ENCODE data around the gene NPEPPS. TPM values are rescaled to one million over a fixed set of nuclear protein-coding genes. Genes with fewer than 3 reads are reported as not detected.
A peak's percentile ranks its signal among the peaks of the same experiment; 100 is the strongest.

The NPEPPS gene
- total RNA-seq, 3 donors from 2014 or later: 63.2 to 69.5 (median 67.5) TPM

DNA sequence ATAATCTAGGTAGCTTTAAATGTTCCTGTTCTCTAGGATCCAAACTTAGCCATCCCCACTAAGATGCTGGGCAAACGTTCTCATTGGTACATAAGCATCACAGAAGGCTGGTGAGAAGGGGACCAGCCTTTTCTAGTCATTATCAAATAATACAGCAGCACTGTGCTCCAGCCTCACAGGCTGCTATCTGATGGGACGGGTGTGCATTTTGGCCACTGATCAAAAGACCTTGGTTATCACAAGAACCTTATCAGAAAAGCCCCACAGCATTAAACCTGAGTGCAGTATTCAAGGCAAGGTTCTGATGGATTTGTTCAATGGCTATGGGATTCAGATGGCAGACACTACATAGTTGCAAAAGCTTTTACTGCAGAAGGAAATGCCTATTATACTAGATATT lies 99.7 kb downstream of the NPEPPS start:
- no peaks in the 10 kb centered on the region for H3K4me1 Mint-ChIP-seq (ENCODE audit: low read depth)
- H3K36me3 Mint-ChIP-seq (ENCODE audit: insufficient read depth): peaks cover 8% of the 10 kb centered on the region
- H3K4me3 Mint-ChIP-seq: no peak overlapping the region
- DNase-seq (no peak), ATAC-seq (no peak)
- no peaks in the 10 kb centered on the region for H3K9me3 Mint-ChIP-seq
- H3K27me3 Mint-ChIP-seq (ENCODE audit: low read depth): no peaks in the 10 kb centered on the region

DNA sequence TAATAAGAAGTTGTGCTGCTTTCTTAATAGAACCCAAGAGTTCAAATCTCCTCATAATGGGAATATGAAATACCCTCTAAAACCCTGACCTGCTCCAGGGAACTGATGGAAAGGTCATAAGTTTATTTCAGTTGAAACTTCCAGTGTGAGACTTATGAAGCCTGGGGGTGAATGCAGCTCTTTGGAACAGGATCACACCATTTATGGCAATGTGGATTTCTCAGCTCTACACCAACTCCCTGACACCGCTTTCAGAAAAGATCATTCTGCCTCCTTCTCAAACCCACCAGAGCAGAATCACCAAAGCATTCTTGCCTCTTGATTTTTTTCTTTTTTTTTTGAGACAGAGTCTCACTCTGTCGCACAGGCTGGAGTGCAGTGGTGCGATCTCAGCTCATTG lies 102.1 kb downstream of the NPEPPS start:
- H3K4me1 Mint-ChIP-seq (ENCODE audit: low read depth): peaks cover 6% of the 10 kb centered on the region
- ATAC-seq (no peak), DNase-seq (no peak)
- H3K4me3 Mint-ChIP-seq: no peak overlapping the region
- no peaks in the 10 kb centered on the region for H3K27me3 Mint-ChIP-seq (ENCODE audit: low read depth)
- no peaks in the 10 kb centered on the region for H3K9me3 Mint-ChIP-seq
- peaks cover 8% of the 10 kb centered on the region for H3K36me3 Mint-ChIP-seq (ENCODE audit: insufficient read depth)

DNA sequence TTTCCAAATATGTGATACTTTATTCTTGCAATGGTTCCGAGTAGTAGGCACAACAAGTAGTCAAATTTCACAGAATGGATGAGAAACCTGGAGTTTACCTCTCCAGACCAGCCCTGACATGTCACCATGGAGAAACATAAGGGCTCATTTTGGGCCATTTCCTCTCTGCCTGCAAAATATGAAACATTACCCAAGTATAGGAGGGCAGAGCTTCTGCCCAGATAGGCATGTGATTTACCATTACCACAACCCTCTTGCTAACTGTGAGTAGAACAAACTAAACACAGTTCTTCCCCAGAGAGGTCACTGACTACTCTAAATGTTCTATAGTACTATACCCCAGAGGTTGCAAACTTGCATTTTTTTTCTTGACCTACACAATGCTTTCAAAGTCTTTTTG lies 103.1 kb downstream of the NPEPPS start:
- no peak for DNase-seq
- Mint-ChIP-seq H3K27me3 (ENCODE audit: low read depth) (no peaks in the 10 kb centered on the region), H3K9me3 (no peaks in the 10 kb centered on the region), H3K4me1 (ENCODE audit: low read depth) (peaks cover 6% of the 10 kb centered on the region), H3K4me3 (no peak overlapping the region), H3K36me3 (ENCODE audit: insufficient read depth) (peaks cover 8% of the 10 kb centered on the region)
- no peak for ATAC-seq

DNA sequence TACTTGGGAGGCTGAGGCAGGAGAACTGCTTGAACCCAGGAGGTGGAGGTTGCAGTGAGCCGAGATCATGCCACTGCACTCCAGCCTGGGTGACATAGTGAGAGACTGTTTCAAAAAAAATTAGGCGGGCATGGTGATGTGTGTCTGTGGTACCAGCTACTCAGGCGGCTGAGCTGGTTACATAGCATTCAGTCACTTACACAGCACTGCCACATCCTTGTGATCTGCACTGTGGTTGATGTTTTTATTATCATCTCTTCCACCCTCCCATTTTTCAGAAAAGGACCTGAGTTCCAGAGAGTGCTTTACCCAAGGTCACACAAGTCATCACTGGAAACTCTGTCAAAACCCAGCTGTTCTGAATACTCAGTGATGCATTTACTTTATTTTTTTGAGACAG lies 104.0 kb downstream of the NPEPPS start:
- Mint-ChIP-seq H3K9me3 (no peaks in the 10 kb centered on the region), H3K4me1 (ENCODE audit: low read depth) (peaks cover 6% of the 10 kb centered on the region), H3K27me3 (ENCODE audit: low read depth) (no peaks in the 10 kb centered on the region), H3K4me3 (no peak overlapping the region), H3K36me3 (ENCODE audit: insufficient read depth) (peaks cover 8% of the 10 kb centered on the region)
- ATAC-seq: no peak
- no peak for DNase-seq

DNA sequence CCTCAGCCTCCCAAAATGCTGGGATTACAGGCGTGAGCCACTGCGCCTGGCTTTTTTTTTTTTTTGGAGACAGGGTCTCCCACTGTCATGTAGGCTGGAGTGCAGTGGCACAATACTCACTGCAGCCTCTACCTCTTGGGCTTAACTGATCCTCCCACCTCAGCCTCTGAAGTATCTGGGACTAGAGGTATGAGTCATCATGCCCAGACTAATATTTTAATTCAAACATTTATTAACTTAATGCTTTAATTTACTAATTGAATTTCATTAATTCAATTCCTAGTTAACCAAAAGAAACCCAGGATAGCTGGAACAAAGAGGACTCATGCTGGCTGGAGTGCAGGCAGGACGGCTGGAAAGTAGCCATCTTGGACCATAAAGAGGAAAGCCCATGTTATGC lies 104.8 kb downstream of the NPEPPS start:
- DNase-seq (no peak), ATAC-seq (no peak)
- H3K4me1 Mint-ChIP-seq (ENCODE audit: low read depth): peaks cover 6% of the 10 kb centered on the region
- H3K4me3 Mint-ChIP-seq: no peak overlapping the region
- H3K27me3 Mint-ChIP-seq (ENCODE audit: low read depth): no peaks in the 10 kb centered on the region
- H3K36me3 Mint-ChIP-seq (ENCODE audit: insufficient read depth): peaks cover 6% of the 10 kb centered on the region
- H3K9me3 Mint-ChIP-seq: no peaks in the 10 kb centered on the region

DNA sequence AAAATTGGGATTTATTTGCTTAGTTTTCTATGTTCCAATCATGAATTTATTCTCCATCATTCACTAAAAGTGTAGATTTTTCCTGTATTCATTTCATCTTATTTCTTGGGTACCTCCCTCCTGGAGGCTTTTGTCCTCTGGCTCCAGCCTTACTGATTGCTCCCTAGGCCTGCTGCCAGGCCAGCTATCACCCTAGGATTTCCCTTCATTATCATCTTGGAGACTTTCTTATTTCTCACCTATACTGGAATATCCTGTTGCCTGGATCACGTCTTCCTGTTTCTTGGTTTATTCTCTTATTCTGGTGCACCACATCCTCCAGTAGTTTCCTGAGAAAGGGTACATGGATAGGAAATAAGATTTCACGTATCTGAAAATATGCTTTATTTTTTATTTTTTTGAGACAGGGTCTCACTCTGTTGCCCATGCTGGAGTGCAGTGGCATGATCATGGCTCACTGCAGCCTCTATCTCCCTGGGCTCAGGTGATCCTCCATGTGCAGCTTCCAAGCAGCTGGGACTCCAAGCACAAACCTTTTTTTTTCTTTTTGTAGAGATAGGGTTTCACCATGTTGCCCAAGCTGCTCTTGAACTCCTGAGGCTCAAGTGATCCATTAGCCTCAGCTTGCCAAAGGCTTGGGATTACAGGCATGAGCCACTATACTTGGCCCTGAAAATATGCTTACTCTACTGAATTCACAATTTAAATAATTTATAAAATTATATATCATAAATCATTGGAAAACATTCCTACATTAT lies 105.5 kb downstream of the NPEPPS start:
- Mint-ChIP-seq H3K27me3 (ENCODE audit: low read depth) (no peaks in the 10 kb centered on the region), H3K9me3 (no peaks in the 10 kb centered on the region), H3K36me3 (ENCODE audit: insufficient read depth) (peaks cover 4% of the 10 kb centered on the region), H3K4me1 (ENCODE audit: low read depth) (peaks cover 6% of the 10 kb centered on the region), H3K4me3 (no peak overlapping the region)
- no peak for DNase-seq
- ATAC-seq: no peak

DNA sequence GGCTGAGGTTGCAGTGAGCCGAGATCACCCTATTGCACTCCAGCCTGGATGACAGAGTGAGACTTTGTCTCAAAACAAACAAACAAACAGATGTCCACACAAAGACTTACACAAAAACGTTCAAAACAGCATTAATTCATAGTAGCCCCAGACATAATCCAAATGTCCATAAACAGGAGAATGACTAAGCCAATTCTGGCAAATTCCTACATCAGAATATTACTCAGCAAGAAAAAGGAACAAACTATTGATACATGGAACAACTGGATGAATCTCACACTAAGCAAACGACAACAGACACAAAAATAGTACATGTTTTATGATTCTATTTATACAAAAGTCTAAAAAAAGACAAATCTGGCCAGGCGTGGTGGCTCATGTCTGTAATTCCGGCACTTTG lies 108.0 kb downstream of the NPEPPS start:
- no peaks in the 10 kb centered on the region for H3K27me3 Mint-ChIP-seq (ENCODE audit: low read depth)
- H3K4me3 Mint-ChIP-seq: no peak overlapping the region
- peaks cover 6% of the 10 kb centered on the region for H3K4me1 Mint-ChIP-seq (ENCODE audit: low read depth)
- ATAC-seq: no peak
- no peaks in the 10 kb centered on the region for H3K9me3 Mint-ChIP-seq
- H3K36me3 Mint-ChIP-seq (ENCODE audit: insufficient read depth): peaks cover 2% of the 10 kb centered on the region
- no peak for DNase-seq

DNA sequence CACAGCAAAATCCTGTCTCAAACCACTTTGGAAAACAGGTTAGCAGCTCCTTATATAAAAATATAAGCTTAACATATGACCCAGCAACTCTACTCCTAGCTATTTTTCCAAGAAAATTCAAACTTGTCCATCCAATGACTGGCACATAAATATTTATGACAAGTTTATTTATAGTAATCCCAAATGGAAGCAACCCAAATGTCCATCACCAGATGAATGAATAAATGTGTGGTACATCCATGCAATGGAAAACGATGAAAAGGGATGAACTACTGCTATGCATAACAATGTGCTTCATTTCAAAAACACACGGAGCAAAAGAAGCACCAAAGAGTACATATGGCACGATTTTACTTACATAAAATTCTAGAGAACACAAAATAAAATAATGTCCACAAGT lies 109.2 kb downstream of the NPEPPS start:
- peaks cover 1% of the 10 kb centered on the region for H3K36me3 Mint-ChIP-seq (ENCODE audit: insufficient read depth)
- ATAC-seq: no peak
- peaks cover 8% of the 10 kb centered on the region for H3K4me1 Mint-ChIP-seq (ENCODE audit: low read depth)
- no peaks in the 10 kb centered on the region for H3K9me3 Mint-ChIP-seq
- no peak overlapping the region for H3K4me3 Mint-ChIP-seq
- no peak for DNase-seq
- H3K27me3 Mint-ChIP-seq (ENCODE audit: low read depth): no peaks in the 10 kb centered on the region

DNA sequence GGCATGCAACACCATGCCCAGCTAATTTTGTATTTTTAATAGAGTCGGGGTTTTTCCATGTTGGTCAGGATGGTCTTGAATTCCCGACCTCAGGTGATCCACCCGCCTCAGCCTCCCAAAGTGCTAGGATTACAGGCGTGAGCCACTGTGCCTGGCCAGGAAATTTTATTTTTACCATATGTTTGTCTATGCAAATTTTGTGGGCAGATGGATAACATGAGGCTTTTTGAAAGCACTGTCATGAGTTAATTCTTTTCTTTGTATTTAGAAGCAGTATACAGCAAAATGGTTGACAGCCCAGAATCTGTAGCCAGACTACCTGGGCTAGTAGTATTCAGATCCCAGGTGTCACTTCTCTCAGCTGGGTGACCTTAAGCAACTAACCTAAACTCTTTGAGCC lies 110.3 kb downstream of the NPEPPS start:
- Mint-ChIP-seq H3K27me3 (ENCODE audit: low read depth) (no peaks in the 10 kb centered on the region), H3K4me1 (ENCODE audit: low read depth) (peaks cover 8% of the 10 kb centered on the region), H3K4me3 (no peak overlapping the region), H3K36me3 (ENCODE audit: insufficient read depth) (peaks cover 1% of the 10 kb centered on the region), H3K9me3 (no peaks in the 10 kb centered on the region)
- ATAC-seq (no peak), DNase-seq (no peak)

DNA sequence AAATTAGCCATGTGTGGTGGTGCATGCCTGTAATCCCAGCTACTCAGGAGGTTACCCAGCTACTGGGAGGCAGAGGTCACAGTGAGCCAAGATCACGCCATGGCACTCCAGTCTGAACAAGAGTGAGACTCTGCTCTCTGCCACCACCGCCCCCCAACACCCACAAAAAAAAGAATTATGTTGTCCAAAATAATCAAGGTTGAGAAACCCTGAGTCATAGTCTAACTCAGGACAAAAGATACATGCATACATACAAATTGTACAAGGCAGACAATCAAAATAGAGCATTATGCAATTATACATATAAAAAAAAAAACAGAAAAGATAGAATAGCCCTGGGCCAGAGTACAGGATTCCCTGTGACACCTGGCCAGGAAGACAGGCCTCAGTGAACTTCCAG lies 112.2 kb downstream of the NPEPPS start:
- Mint-ChIP-seq H3K36me3 (ENCODE audit: insufficient read depth) (peaks cover 1% of the 10 kb centered on the region), H3K4me3 (no peak overlapping the region), H3K9me3 (no peaks in the 10 kb centered on the region), H3K27me3 (ENCODE audit: low read depth) (no peaks in the 10 kb centered on the region), H3K4me1 (ENCODE audit: low read depth) (peaks cover 10% of the 10 kb centered on the region)
- ATAC-seq (no peak), DNase-seq (no peak)

DNA sequence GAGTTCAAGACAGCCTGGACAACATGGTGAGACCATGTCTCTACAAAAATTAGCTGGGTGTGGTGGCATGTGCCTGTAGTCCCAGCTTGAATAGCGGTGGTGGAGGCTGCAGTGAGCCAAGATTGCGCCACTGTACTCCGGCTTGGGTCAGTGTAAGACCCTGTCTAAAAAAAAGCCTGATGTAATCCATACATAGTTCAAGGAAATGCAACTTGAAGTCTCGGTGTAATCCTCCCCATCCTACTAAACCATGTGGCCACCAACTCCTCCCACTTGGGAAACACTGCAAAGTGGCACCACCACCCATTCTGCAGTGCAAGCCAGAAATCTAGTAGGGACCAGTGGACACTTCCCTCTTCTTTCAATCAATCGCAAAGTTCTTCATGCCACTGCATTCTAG lies 113.4 kb downstream of the NPEPPS start:
- H3K27me3 Mint-ChIP-seq (ENCODE audit: low read depth): no peaks in the 10 kb centered on the region
- peaks cover 18% of the 10 kb centered on the region for H3K4me1 Mint-ChIP-seq (ENCODE audit: low read depth)
- H3K36me3 Mint-ChIP-seq (ENCODE audit: insufficient read depth): peaks cover 1% of the 10 kb centered on the region
- DNase-seq: no peak
- ATAC-seq: no peak
- H3K9me3 Mint-ChIP-seq: no peaks in the 10 kb centered on the region
- no peak overlapping the region for H3K4me3 Mint-ChIP-seq

DNA sequence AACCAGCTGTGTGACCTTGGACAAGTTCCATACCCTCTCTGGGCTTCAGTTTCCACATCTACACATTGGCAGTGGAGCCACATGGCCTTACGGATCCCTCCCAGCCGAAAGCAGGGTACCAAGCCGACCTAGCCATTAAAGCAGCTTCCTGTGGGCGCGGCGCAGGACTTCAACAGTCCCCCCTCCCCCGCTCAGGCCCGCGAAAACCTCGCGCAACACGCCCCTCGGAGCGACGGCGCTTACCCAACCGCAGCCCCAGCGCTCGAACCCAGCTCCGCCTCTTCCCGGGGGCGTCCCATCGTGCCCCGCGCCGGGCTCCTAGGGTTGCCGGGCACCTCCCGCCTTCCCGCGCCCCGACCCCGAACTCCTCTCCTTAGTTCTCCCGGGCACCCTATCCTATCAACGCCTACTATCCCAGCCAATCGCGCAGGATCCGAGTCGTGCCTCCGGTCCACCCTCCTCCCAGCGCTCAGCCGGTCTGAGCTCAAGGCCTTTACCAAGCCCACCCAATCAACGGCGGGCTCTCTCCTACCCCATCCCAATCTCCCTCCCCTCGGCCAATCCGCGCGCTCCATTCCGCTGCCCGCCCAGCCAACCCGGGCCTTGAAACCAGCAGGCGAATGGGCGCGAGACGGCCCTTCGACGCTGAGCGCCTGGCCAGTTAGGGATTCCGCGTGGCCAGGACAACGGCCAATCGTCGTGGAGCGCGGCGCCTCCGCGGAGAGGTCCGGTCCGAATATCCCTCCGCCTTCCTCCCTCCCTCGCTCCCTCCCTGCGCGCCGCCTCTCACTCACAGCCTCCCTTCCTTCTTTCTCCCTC lies 118.5 kb downstream of the NPEPPS start, which contains the start of gene KPNB1:
TSS of gene KPNB1 (plus strand) at position 767 of the 819 bp plus-strand sequence. CDS start 326 bp downstream, outside the sequence.
- H3K36me3 Mint-ChIP-seq (ENCODE audit: insufficient read depth): peaks cover 31% of the 10 kb centered on the region
- H3K4me1 Mint-ChIP-seq (ENCODE audit: low read depth): peaks cover 50% of the 10 kb centered on the region
- peak; percentile 80 to 83 for ATAC-seq

DNA sequence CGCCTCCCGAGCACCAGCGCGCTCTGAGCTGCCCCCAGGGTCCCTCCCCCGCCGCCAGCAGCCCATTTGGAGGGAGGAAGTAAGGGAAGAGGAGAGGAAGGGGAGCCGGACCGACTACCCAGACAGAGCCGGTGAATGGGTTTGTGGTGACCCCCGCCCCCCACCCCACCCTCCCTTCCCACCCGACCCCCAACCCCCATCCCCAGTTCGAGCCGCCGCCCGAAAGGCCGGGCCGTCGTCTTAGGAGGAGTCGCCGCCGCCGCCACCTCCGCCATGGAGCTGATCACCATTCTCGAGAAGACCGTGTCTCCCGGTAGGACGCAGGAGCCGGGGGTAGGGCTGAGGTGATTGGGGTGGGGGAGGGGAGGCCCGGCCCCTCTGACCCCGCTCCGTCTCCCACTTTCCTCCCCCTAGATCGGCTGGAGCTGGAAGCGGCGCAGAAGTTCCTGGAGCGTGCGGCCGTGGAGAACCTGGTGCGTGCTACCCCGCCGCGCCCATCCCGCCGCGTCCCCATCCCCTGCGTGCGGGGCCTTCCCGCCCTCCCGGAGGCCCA lies 119.1 kb downstream of the NPEPPS start:
- DNase-seq (peak; percentile 44), ATAC-seq (peak; percentile 7 to 14)
- peaks cover 36% of the 10 kb centered on the region for H3K36me3 Mint-ChIP-seq (ENCODE audit: insufficient read depth)
- peak overlapping the region; percentile 92 for H3K4me3 Mint-ChIP-seq
- no peaks in the 10 kb centered on the region for H3K27me3 Mint-ChIP-seq (ENCODE audit: low read depth)
- no peaks in the 10 kb centered on the region for H3K9me3 Mint-ChIP-seq
- H3K4me1 Mint-ChIP-seq (ENCODE audit: low read depth): peaks cover 54% of the 10 kb centered on the region

More for the DNA sequence above, 118.5 kb downstream of the NPEPPS start, which contains the start of gene KPNB1:
- Mint-ChIP-seq H3K4me3 (peak within 1 kb of the TSS; percentile 100), H3K27me3 (ENCODE audit: low read depth) (no peaks in the 10 kb centered on the region), H3K9me3 (no peaks in the 10 kb centered on the region)
- DNase-seq: peak; percentile 93
